Suprapubic skin (tissue), 4 donors: ENCODE data around the gene GZF1. TPM values are rescaled to one million over a fixed set of nuclear protein-coding genes. Genes with fewer than 3 reads are reported as not detected.

Experiments
- DNase-seq, 2 donors: peaks; one replicate each; pipeline ENCODE4 v3.0.0-alpha.2; 2019; ENCODE audit warnings: low spot score in 2 of 2
- H3K27ac ChIP-seq: fragments of 200-600 bp; sonication (generic); one replicate; pipeline ENCODE4 v1.5.1; 2019
- H3K27me3 ChIP-seq: fragments of 200-600 bp; sonication (generic); one replicate; pipeline ENCODE4 v1.5.1; 2019
- H3K36me3 ChIP-seq: fragments of 200-600 bp; sonication (generic); one replicate; pipeline ENCODE4 v1.5.1; 2019
- H3K4me1 ChIP-seq: fragments of 200-600 bp; sonication (generic); one replicate; pipeline ENCODE4 v1.5.1; 2019
- H3K4me3 ChIP-seq: fragments of 200-600 bp; sonication (generic); one replicate; pipeline ENCODE4 v1.5.1; 2019; ENCODE audit warnings: mild to moderate bottlenecking
- H3K9me3 ChIP-seq: fragments of 200-600 bp; sonication (generic); one replicate; pipeline ENCODE4 v1.5.1; 2019
- CTCF ChIP-seq, 2 donors: fragments of 200-600 bp in 1 of 2; fragments of 450-650 bp in 1 of 2; sonication (generic) in 1 of 2; IDR thresholded peaks; one replicate each; pipeline ENCODE4 v1.5.1; 2016 to 2019; ENCODE audit warnings: antibody characterized with exemption in 2 of 2, mild to moderate bottlenecking in 1 of 2, moderate library complexity in 1 of 2
- EP300 ChIP-seq: sonication (generic); formaldehyde crosslinking; IDR thresholded peaks from one replicate; pipeline ENCODE4 v1.6.1; 2017; ENCODE audit warnings: antibody characterized with exemption
- POLR2A ChIP-seq, 2 donors: fragments of 450-650 bp; IDR thresholded peaks; one replicate each; pipeline ENCODE4 v1.6.1; 2017; ENCODE audit warnings: antibody characterized with exemption in 2 of 2, mild to moderate bottlenecking in 2 of 2, moderate library complexity in 2 of 2
- POLR2AphosphoS5 ChIP-seq, 3 donors: sonication (generic); formaldehyde crosslinking; IDR thresholded peaks; one replicate each; pipeline ENCODE4 v1.6.1; 2017; ENCODE audit warnings: antibody characterized with exemption in 3 of 3
- WGBS: methylation state at CpG from one replicate; pipeline ENCODE4 v1.1.5; 2018; 5-methylcytosine and 5-hydroxymethylcytosine counted together
- total RNA-seq, 4 donors: library from RNA; depleted of rRNA; stranded (reverse); fragments of >200 nt; gene quantifications; one replicate each; pipeline ENCODE4 v1.1.0, GENCODE V29; 2016

The GZF1 gene
- total RNA-seq, 4 donors from 2014 or later, result 11.1 to 19.1 (median 15.2) TPM

- no peaks in the 10 kb centered on the region for H3K27me3 ChIP-seq
- H3K4me3 ChIP-seq, result no peak overlapping the region
- H3K9me3 ChIP-seq, result no peaks in the 10 kb centered on the region
- peaks cover 4% of the 10 kb centered on the region for H3K36me3 ChIP-seq
- TF ChIP-seq POLR2A (IDR thresholded peaks at IDR 0.05), result no peak
- TF ChIP-seq EP300, result no peak
- no peak for TF ChIP-seq POLR2AphosphoS5 (IDR thresholded peaks at IDR 0.05)
- TF ChIP-seq CTCF (IDR thresholded peaks at IDR 0.05), result no peak
- no peak for DNase-seq
- H3K4me1 ChIP-seq, result peaks cover 17% of the 10 kb centered on the region
- 98% methylated on average over 1 of the region's 1 CpG for WGBS
- H3K27ac ChIP-seq, result no peak overlapping the region
These were observed 44.9 kb downstream of the GZF1 start for GRCh38 chr20:23406880-23407279.

GRCh38 chr20:23407781-23408464 is 45.9 kb downstream of the GZF1 start:
- no peak for DNase-seq
- H3K4me3 ChIP-seq, result no peak overlapping the region
- H3K27me3 ChIP-seq, result no peaks in the 10 kb centered on the region
- peaks cover 21% of the 10 kb centered on the region for H3K4me1 ChIP-seq
- TF ChIP-seq CTCF (IDR thresholded peaks at IDR 0.05), result no peak
- no peak for TF ChIP-seq EP300
- TF ChIP-seq POLR2AphosphoS5 (IDR thresholded peaks at IDR 0.05), result no peak
- no peak for TF ChIP-seq POLR2A (IDR thresholded peaks at IDR 0.05)
- no peaks in the 10 kb centered on the region for H3K36me3 ChIP-seq
- 75% methylated on average over 2 of the region's 2 CpGs for WGBS
- H3K27ac ChIP-seq, result no peak overlapping the region
- H3K9me3 ChIP-seq, result no peaks in the 10 kb centered on the region

DNA sequence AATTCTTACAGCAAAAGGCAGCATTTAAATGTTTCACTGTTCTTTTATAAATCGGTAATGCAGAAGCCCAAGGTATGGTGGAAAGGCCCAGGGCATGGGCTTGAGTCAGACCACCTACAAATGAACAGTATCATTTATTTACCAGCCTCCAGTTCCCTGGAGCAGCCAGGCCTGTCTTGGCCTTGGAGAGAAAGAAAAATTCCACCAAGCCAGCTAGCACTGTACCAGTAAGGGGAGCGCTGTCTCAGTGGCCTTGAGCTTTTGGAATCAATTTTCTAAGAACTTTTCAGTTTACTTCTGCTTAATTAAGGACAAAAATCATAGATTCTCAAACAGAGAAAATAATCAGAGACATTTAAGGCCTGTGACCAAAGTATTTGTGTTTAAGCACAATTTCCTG is 47.0 kb downstream of the GZF1 start:
- no peaks in the 10 kb centered on the region for H3K9me3 ChIP-seq
- H3K27me3 ChIP-seq, result no peaks in the 10 kb centered on the region
- no peaks in the 10 kb centered on the region for H3K36me3 ChIP-seq
- TF ChIP-seq POLR2A (IDR thresholded peaks at IDR 0.05) (no peak), EP300 (no peak), POLR2AphosphoS5 (IDR thresholded peaks at IDR 0.05) (no peak), CTCF (IDR thresholded peaks at IDR 0.05) (no peak)
- no peak overlapping the region for H3K27ac ChIP-seq
- WGBS, result 88% methylated on average over 2 of the region's 2 CpGs
- DNase-seq, result no peak
- H3K4me3 ChIP-seq, result no peak overlapping the region
- H3K4me1 ChIP-seq, result peaks cover 14% of the 10 kb centered on the region

DNA sequence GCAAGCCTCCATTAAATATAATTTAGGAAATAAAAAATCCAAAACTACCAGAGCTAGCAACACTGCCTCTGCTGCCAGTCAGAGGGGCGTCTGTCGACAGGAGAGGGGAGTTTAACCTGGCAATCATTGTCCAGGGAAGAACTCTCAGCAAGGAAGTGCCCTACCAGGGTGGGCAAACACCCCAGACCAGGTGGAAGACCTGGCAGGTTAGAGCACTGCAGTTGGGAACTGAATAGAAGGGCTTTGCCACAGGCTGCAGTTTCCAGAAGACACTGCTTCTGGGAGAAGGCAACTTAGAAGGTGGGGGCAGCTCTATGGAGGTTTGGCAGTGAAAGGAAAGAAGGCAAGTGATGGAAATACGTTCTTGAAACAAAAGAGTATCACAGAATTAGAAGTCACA is 47.8 kb downstream of the GZF1 start:
- WGBS, result 95% methylated on average over 3 of the region's 3 CpGs
- H3K27ac ChIP-seq, result no peak overlapping the region
- H3K4me3 ChIP-seq, result no peak overlapping the region
- DNase-seq, result no peak
- peaks cover 6% of the 10 kb centered on the region for H3K4me1 ChIP-seq
- no peaks in the 10 kb centered on the region for H3K27me3 ChIP-seq
- no peak for TF ChIP-seq POLR2A (IDR thresholded peaks at IDR 0.05)
- TF ChIP-seq POLR2AphosphoS5 (IDR thresholded peaks at IDR 0.05), result no peak
- no peaks in the 10 kb centered on the region for H3K9me3 ChIP-seq
- no peaks in the 10 kb centered on the region for H3K36me3 ChIP-seq

- no peaks in the 10 kb centered on the region for H3K9me3 ChIP-seq
- no peak overlapping the region for H3K4me3 ChIP-seq
- H3K36me3 ChIP-seq, result no peaks in the 10 kb centered on the region
- H3K27ac ChIP-seq, result no peak overlapping the region
- H3K4me1 ChIP-seq, result peaks cover 10% of the 10 kb centered on the region
- H3K27me3 ChIP-seq, result no peaks in the 10 kb centered on the region
- TF ChIP-seq POLR2AphosphoS5 (IDR thresholded peaks at IDR 0.05), result no peak
- no peak for TF ChIP-seq POLR2A (IDR thresholded peaks at IDR 0.05)
- no peak for TF ChIP-seq CTCF (IDR thresholded peaks at IDR 0.05)
- no peak for TF ChIP-seq EP300
- DNase-seq, result no peak
- 82% methylated on average over 3 of the region's 3 CpGs for WGBS
These were observed 49.1 kb downstream of the GZF1 start for GRCh38 chr20:23410916-23411695.
